Spleen (tissue), 11 donors: ENCODE measurements around the gene RAB40B. TPM values are rescaled to one million over a fixed set of nuclear protein-coding genes. Genes with fewer than 3 reads are reported as not detected.

ENCODE experiments used
- microRNA-seq, 3 donors: library from miRNA; unstranded; fragments of <30 nt; microRNA quantifications; one replicate each; pipeline versions ENCODE4 to v1.1.0, GENCODE V29; 2019 to 2020
- polyA plus RNA-seq, 3 donors: library from polyadenylated mRNA; stranded (reverse); fragments of 200-250 nt; gene quantifications; one replicate each; pipeline ENCODE4 v1.2.1, GENCODE V29; 2013
- small RNA-seq, 4 donors: library from RNA; depleted of rRNA; stranded (forward); fragments of <200 nt; gene quantifications; one replicate each; pipeline ENCODE3, GENCODE V24; 2016
- total RNA-seq, 7 donors: library from RNA; depleted of rRNA in 3 of 7; stranded (reverse); fragments of >200 nt in 3 of 7; fragmentation: NEBNext Ultra II Directional in 4 of 7; extraction: Animal tissue kit (Norgen Biotek cat#: 25700) in 4 of 7; gene quantifications; one replicate each; pipeline versions ENCODE4 v1.1.0 to v1.2.1, GENCODE V29; 2016 to 2021
- donor health status: healthy with polysubstance abuse.
- donor health status: DM: no; HTN: no; CAD: no; lungs with moderate emphysema.
- donor health status: DM: no; HTN: no; CAD: no.
- donor health status: Bipolar disorder and iron deficiency.
- donor health status: healthy.
- donor health status: DM: no; HTN: no; CAD: no.
- donor health status: DM: yes; HTN: yes; CAD: no.

Gene RAB40B
- total and polyA plus RNA-seq, 10 donors: 4.1 to 13.6 (median 6.9) TPM

Small RNAs within 50 kb of the gene (microRNA-seq; reads per million reads assigned to microRNA genes)
- gene MIR4525: 0.35 to 0.85 (median 0.72) reads per million in 3 donors

Small RNAs within 50 kb of the gene (small RNA-seq; reads per million reads assigned to genes)
- gene MIR4525: 0 to 0.14 (median 0) reads per million in 4 donors

Other genes with a start within 250 kb of the RAB40B start
- 100 to 1,000 TPM; 225 to 333 (median 288) TPM for gene CYBC1, start 247.9 kb downstream of the RAB40B start, total RNA-seq
- gene CYBC1, start 247.9 kb downstream of the RAB40B start, polyA plus RNA-seq: 100 to 1,000 TPM; 105 to 192 (median 132) TPM
- gene NARF, start 240.0 kb downstream of the RAB40B start, total RNA-seq: 100 to 1,000 TPM in 3 of 7 donors, 10 to 100 TPM in 4; 59.5 to 127 (median 93.0) TPM
- 100 to 1,000 TPM in 2 of 3 donors, 10 to 100 TPM in 1; 75.7 to 117 (median 116) TPM for gene NARF, start 240.0 kb downstream of the RAB40B start, polyA plus RNA-seq
- gene FOXK2, start 179.0 kb downstream of the RAB40B start, total RNA-seq: 10 to 100 TPM; 39.9 to 55.1 (median 45.6) TPM
- gene FOXK2, start 179.0 kb downstream of the RAB40B start, polyA plus RNA-seq: 10 to 100 TPM; 10.4 to 16.7 (median 12.4) TPM
- gene WDR45B, start 50.3 kb downstream of the RAB40B start, total RNA-seq: 10 to 100 TPM; 62.6 to 80.2 (median 67.0) TPM
- 10 to 100 TPM; 30.9 to 52.7 (median 34.9) TPM for gene WDR45B, start 50.3 kb downstream of the RAB40B start, polyA plus RNA-seq
- gene FN3KRP, start 18.0 kb upstream of the RAB40B start, total RNA-seq: 10 to 100 TPM; 16.3 to 35.1 (median 21.2) TPM
- gene FN3KRP, start 18.0 kb upstream of the RAB40B start, polyA plus RNA-seq: 10 to 100 TPM; 25.4 to 33.3 (median 27.4) TPM
- gene FN3K, start 36.9 kb upstream of the RAB40B start, total RNA-seq: 10 to 100 TPM in 2 of 7 donors, 1 to 10 TPM in 5; 1.4 to 14.1 (median 6.6) TPM
- 1 to 10 TPM; 1.7 to 3.4 (median 2.1) TPM for gene FN3K, start 36.9 kb upstream of the RAB40B start, polyA plus RNA-seq
- gene TBCD, start 53.4 kb upstream of the RAB40B start, total RNA-seq: 100 to 1,000 TPM in 3 of 7 donors, 10 to 100 TPM in 4; 55.6 to 149 (median 84.5) TPM
- gene TBCD, start 53.4 kb upstream of the RAB40B start, polyA plus RNA-seq: 100 to 1,000 TPM; 117 to 207 (median 195) TPM
- under 1 TPM in 2 of 7 donors, not detected in 5; 0.12 to 0.13 TPM for gene ZNF750, start 141.3 kb upstream of the RAB40B start, total RNA-seq
- under 1 TPM; 0.05 to 0.16 (median 0.15) TPM for gene ZNF750, start 141.3 kb upstream of the RAB40B start, polyA plus RNA-seq